Retinal pigment epithelial cell (primary cell): Measurements from ENCODE around the gene CD81.

Source experiments
- DNase-seq: peaks from one replicate; pipeline ENCODE4 v3.0.0-alpha.2; 2010; ENCODE audit warnings: low read depth
- H3K4me3 ChIP-seq: 2 replicates; pipeline ENCODE4 v1.5.1; 2011; ENCODE audit warnings: mild to moderate bottlenecking, low read length, control low read depth, moderate library complexity
- TF ChIP-seq, protein P1 (sequence below): conservative IDR thresholded peaks from 2 replicates; pipeline ENCODE4 v1.5.1; 2011; ENCODE audit warnings: low read depth, low read length, control low read depth, inconsistent platforms

The CD81 gene

DNA sequence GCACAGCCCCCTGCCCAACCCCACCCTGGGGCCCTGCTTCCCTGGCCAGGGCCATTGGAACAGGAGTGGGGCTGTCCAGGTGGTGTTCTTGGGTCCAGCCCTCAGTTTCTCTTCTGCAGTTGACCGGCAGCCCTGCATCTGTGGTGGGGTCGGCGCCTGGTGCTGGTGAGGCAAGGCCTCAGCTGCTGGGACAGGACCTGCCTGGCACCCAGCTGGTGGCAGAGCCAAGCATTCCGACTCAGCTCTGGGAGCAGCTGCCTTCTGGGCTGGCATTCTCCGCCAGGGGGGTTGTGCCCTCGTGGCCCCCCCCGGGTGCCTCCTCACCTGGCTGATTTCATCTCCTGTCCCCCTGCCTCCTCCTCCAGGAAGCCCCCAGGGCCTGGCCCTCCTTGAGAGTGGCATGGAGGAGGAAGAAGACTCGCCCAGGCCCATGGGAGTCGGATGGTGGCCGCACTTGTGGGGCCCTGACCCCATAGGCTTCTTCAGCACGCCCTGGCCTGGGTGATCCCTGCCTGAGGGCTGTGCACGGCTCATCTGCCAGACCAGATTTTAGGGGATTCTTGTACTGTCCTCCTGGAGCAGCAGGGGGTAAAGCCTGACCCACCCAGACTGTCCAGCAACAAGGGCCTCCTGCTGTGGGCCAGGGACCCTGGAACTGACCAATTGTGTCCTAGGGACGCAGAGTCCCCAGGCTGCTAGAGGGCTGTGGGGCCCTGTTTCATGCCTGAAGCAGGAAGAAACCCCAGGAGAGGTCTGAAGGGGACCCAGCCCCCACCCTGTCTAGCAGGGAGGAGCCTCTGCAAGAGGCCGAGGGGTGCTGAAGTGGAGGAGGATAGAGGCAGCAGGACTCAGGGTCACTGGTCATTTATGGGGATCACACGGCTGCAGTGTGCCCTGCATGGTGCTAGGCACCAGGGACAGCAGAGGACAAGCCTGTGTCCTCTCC lies 11.6 kb downstream of the CD81 start:
- no peak for DNase-seq
- H3K4me3 ChIP-seq: no peak overlapping the region
- TF ChIP-seq, protein P1, sequence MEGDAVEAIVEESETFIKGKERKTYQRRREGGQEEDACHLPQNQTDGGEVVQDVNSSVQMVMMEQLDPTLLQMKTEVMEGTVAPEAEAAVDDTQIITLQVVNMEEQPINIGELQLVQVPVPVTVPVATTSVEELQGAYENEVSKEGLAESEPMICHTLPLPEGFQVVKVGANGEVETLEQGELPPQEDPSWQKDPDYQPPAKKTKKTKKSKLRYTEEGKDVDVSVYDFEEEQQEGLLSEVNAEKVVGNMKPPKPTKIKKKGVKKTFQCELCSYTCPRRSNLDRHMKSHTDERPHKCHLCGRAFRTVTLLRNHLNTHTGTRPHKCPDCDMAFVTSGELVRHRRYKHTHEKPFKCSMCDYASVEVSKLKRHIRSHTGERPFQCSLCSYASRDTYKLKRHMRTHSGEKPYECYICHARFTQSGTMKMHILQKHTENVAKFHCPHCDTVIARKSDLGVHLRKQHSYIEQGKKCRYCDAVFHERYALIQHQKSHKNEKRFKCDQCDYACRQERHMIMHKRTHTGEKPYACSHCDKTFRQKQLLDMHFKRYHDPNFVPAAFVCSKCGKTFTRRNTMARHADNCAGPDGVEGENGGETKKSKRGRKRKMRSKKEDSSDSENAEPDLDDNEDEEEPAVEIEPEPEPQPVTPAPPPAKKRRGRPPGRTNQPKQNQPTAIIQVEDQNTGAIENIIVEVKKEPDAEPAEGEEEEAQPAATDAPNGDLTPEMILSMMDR: no peak

DNA sequence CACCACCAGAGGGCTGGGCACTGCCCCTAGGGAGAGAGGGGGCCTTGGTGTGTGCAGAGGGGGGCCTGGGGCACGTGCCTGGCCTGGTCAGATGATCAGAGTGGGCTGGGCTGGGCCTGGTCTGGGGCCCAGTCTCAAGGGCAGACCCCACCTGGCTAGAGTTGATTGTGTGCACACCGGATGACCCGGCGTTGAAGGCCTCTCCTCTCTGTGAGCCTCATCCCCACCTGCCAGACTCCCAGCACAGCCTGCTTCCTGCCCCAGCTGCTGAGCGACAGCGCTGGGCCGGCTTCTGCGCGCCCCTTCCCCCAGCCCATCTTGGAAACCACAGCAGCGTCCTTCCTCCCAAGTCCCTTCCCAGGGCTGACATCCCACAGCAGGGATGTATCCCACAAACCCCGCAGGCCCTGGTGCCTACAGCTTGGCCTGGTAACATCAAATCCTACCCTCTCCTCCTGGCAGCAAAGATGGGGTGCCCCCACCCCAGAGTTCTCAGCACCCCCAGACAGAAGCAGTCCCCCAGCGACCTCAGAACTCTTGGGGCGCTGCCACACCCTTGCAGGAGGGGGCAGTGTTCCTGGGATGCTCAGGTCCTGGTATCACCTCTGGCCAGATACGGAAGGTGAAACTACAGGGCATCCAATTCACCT lies 12.4 kb downstream of the CD81 start:
- DNase-seq: no peak

DNA sequence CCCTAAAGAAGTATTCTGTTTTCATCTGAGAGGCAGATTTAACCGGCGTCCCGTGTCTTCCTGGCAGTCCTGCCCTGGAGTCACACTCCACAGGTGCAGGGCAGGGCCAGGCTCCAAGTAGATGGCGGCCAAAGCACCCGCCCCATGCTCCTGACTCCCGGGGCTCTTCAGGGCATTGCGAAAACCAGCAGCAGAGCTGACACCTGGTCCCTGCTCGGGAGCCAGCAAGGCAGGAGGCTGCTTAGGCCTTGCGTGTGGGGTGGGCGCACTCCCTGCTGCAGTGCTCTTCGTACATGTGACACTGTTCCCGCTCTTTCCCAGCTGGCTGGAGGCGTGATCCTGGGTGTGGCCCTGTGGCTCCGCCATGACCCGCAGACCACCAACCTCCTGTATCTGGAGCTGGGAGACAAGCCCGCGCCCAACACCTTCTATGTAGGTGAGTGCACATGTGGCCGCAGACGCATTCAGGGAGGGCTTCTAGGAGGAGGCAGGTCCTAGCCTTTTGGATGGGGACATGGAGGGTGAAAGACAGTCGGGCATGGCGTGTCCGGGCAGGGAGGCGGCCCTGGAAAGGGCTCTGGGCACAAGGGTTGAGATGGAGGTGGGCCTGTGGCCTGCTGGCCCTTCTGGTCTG lies 13.1 kb downstream of the CD81 start:
- DNase-seq: no peak
- no peak overlapping the region for H3K4me3 ChIP-seq

More for the DNA sequence above, 12.4 kb downstream of the CD81 start:
- H3K4me3 ChIP-seq: no peak overlapping the region
- TF ChIP-seq, protein P1: peak; percentile 42

DNA sequence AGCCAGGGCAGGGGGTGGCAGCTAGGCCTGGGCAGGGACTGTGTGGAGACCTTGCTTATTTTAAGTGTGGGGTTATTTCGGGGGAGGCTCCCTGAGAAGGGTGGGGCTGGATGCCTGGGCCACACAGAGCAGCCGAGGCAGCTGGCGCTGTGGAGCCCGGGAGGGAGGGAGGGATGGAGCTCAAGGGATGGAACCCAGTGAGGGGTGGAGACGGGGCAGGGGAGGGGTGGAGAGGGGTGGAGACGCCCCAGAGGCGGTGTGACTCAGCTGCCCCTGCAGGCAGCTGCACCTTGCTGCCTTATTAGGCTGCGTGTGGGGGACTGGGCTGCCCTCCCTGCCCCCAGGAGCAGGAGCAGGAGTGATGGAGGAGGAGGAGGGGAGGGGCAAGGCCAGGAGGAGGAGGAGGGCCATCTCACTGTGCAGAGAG lies 13.6 kb downstream of the CD81 start:
- DNase-seq: no peak
- TF ChIP-seq, protein P1: no peak
- no peak overlapping the region for H3K4me3 ChIP-seq

More for the DNA sequence above, 13.1 kb downstream of the CD81 start:
- TF ChIP-seq, protein P1: no peak

DNA sequence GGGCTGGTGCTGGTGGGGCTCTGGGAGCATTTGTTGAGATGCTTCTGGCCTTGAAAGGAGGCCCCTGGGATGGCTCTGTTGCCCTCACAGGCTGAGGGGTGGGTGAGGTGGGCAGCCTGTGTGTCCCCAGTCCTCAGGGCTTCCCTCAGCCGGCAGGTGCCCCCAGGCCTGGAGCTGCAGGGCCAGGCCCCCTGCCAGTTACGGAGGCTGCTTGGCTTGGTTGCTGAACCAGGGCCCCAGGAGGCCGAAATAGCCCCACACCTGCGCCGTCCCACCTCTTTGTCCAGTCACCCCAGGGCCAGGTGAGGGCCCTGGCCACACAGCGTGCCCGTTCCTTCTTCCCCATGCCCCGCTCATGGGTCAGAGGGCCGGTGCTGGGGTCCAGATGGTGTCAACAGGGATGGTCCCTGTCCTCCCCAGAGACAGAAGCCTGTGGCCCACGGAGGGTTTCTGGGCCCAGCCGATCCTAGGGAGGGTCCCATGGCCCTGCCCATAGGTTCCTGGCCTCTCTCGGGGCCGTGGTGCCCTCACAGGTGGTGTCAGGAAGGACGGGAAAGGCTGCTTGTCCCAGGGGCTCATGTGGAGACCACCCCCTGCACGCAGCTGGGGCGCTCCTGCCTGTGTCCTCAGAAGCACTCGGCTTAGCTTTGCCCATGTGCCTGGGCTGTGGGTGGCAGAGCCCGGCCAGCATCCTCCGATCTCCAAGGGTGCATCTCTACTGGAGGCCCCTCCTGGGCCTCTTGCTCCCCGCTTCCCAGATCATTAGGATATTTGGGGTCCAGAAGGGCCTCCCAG lies 14.3 kb downstream of the CD81 start:
- TF ChIP-seq, protein P1: no peak
- DNase-seq: no peak
- H3K4me3 ChIP-seq: no peak overlapping the region

DNA sequence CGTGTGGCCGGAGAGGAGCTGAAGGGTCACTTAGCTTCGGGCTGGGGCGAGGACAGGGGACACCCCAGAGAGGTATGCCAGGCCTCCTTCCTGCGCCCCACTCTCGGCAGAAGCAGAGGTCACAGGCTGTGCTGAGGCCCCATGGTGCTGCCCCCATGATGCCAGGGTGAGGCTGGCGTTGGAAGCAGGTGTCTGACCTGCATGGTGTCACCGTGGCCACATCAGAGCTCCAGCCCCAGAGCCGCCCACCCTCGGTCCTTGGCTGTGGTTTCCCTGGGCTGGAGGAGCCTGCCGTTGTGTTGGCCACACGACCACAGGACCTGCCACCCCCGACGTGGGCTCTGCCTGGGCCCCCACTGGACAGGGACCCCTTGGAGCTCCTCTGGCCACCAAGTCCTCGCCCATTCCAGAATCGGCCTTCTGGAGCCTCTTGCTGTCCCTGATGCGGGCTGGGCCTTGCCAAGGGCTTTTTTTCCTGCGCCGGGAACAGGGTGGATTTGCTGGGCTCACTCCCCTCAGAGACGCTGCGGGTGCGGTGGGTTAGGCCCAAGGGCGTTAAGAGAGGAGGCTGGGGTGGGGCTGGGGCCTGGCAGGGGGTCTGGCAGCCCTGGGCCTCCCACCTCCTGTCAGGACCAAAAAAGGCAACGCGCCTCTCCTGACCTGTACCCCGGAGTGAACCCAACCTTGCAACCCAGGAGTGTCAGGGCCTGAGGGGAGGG lies 15.3 kb downstream of the CD81 start:
- no peak overlapping the region for H3K4me3 ChIP-seq
- no peak for DNase-seq
- TF ChIP-seq, protein P1: no peak
